IMR-90 (cell line): Measurements from ENCODE around the gene NFKBIB. TPM values are rescaled to one million over a fixed set of nuclear protein-coding genes. Genes with fewer than 3 reads are reported as not detected.
"Not testable (repeated sequence)": the region's sequence is repeated elsewhere in the genome, so short reads cannot be mapped to it uniquely, and the experiment has no call there.

Source experiments
- ATAC-seq: fragments of 200-7000 bp; cut with Tn5 transposase; 2 replicates; pipeline ENCODE4 v1.9.1; 2020; ENCODE audit warnings: low read depth, mild to moderate bottlenecking, moderate library complexity
- BruUV-seq: library from RNA; stranded (reverse); fragments of 400-500 nt; replicated peaks from 2 replicates; lab custom pipeline; 2021; lab: Mats Ljungman, UMichigan
- CTCF ChIA-PET: fragments of 300-600 bp; formaldehyde crosslinking; extraction: SDS; loops from one replicate; lab custom pipeline; 2021; ENCODE audit warnings: antibody characterized with exemption; lab: Yijun Ruan, JAX
- POLR2A ChIA-PET: fragments of 300-600 bp; sonication (Branson Sonifier 250); formaldehyde crosslinking; loops from one replicate; lab custom pipeline; 2022; ENCODE audit warnings: antibody characterized with exemption; ENCODE audit not compliant: unreplicated experiment; lab: Charles Lee
- DNase-seq: peaks from one replicate; pipeline ENCODE4 v3.0.0; 2013
- H2AFZ ChIP-seq: replicated peaks from 2 replicates; pipeline ENCODE3; 2013; ENCODE audit warnings: low read length, mild to moderate bottlenecking; ENCODE audit not compliant: poor library complexity
- H2AK5ac ChIP-seq: 2 replicates; pipeline ENCODE4 v1.6.1; 2013; ENCODE audit warnings: low read depth, low read length, inconsistent platforms
- H2AK9ac ChIP-seq: replicated peaks from 2 replicates; pipeline ENCODE3; 2013; ENCODE audit warnings: mild to moderate bottlenecking, low read depth, low read length, moderate library complexity; ENCODE audit not compliant: poor library complexity
- H2BK120ac ChIP-seq: 2 replicates; pipeline ENCODE4 v1.6.1; 2013; ENCODE audit warnings: low read depth, low read length, inconsistent platforms
- H2BK15ac ChIP-seq: 3 replicates; pipeline ENCODE4 v1.6.1; 2013; ENCODE audit warnings: low read depth, low read length, inconsistent platforms
- H2BK20ac ChIP-seq: 2 replicates; pipeline ENCODE4 v1.6.1; 2013; ENCODE audit warnings: low read depth, mild to moderate bottlenecking, inconsistent platforms, low read length, moderate library complexity
- H2BK5ac ChIP-seq: 2 replicates; pipeline ENCODE4 v1.6.1; 2013; ENCODE audit warnings: mild to moderate bottlenecking, low read depth, low read length, inconsistent platforms; ENCODE audit not compliant: poor library complexity, severe bottlenecking
- H3K14ac ChIP-seq: replicated peaks from 2 replicates; pipeline ENCODE4 v1.6.1; 2013; ENCODE audit warnings: low read depth, low read length, inconsistent platforms
- H3K18ac ChIP-seq: 2 replicates; pipeline ENCODE4 v1.6.1; 2013; ENCODE audit warnings: low read depth, low read length, control low read depth
- H3K23ac ChIP-seq: 2 replicates; pipeline ENCODE4 v1.6.1; 2013; ENCODE audit warnings: low read depth, low read length, inconsistent platforms
- H3K27ac ChIP-seq: 2 replicates; pipeline ENCODE4 v1.5.1; 2013; ENCODE audit warnings: mild to moderate bottlenecking, control low read depth, low read length; ENCODE audit not compliant: insufficient read depth
- H3K27me3 ChIP-seq: 2 replicates; pipeline ENCODE4 v1.6.1; 2013; ENCODE audit warnings: low read length; ENCODE audit not compliant: control insufficient read depth, insufficient read depth
- H3K36me3 ChIP-seq: 2 replicates; pipeline ENCODE4 v1.6.1; 2013; ENCODE audit warnings: low read length, mixed read lengths; ENCODE audit not compliant: control insufficient read depth, insufficient read depth
- H3K4ac ChIP-seq: 2 replicates; pipeline ENCODE4 v1.6.1; 2013; ENCODE audit warnings: low read depth, low read length, inconsistent platforms
- H3K4me1 ChIP-seq: 2 replicates; pipeline ENCODE4 v1.6.1; 2013; ENCODE audit warnings: low read length, mixed read lengths; ENCODE audit not compliant: control insufficient read depth, insufficient read depth
- H3K4me2 ChIP-seq: 2 replicates; pipeline ENCODE4 v1.6.1; 2013; ENCODE audit warnings: low read depth, mild to moderate bottlenecking, control low read depth, low read length, moderate library complexity
- H3K4me3 ChIP-seq: 2 replicates; pipeline ENCODE4 v1.5.1; 2013; ENCODE audit warnings: low read depth, mild to moderate bottlenecking, control low read depth, low read length, moderate library complexity; ENCODE audit not compliant: insufficient read depth
- H3K56ac ChIP-seq: 2 replicates; pipeline ENCODE4 v1.6.1; 2013; ENCODE audit warnings: low read length, inconsistent platforms; ENCODE audit not compliant: insufficient read depth; ENCODE audit errors: extremely low read depth
- H3K79me1 ChIP-seq, 2 experiments: 2 replicates each; pipeline ENCODE4 v1.6.1; 2013; ENCODE audit warnings: low read length in 2 of 2, inconsistent platforms in 1 of 2, low read depth in 1 of 2
- H3K9ac ChIP-seq: 2 replicates; pipeline ENCODE4 v1.6.1; 2013; ENCODE audit warnings: low read depth, low read length, control low read depth
- H3K9me1 ChIP-seq: 2 replicates; pipeline ENCODE4 v1.6.1; 2013; ENCODE audit warnings: low read length, inconsistent platforms; ENCODE audit not compliant: insufficient read depth
- H3K9me3 ChIP-seq: 2 replicates; pipeline ENCODE4 v1.6.1; 2013; ENCODE audit warnings: low read length; ENCODE audit not compliant: control insufficient read depth, insufficient read depth
- H4K20me1 ChIP-seq: 2 replicates; pipeline ENCODE4 v1.6.1; 2013; ENCODE audit warnings: low read length, inconsistent platforms; ENCODE audit not compliant: insufficient read depth
- H4K5ac ChIP-seq: 2 replicates; pipeline ENCODE4 v1.6.1; 2013; ENCODE audit warnings: mild to moderate bottlenecking, low read depth, low read length, control low read depth
- H4K8ac ChIP-seq, 2 experiments: 2 replicates each; pipeline ENCODE4 v1.6.1; 2013; ENCODE audit warnings: low read depth in 2 of 2, low read length in 2 of 2, control low read depth in 1 of 2, inconsistent platforms in 1 of 2
- H4K91ac ChIP-seq: 2 replicates; pipeline ENCODE4 v1.6.1; 2013; ENCODE audit warnings: low read depth, low read length, inconsistent platforms; ENCODE audit not compliant: insufficient read depth
- WGBS, 2 experiments: methylation state at CpG; one replicate each; pipeline versions ENCODE4 v1.1.5 to v1.1.7; 2013; ENCODE audit warnings: missing lambda C conversion rate in 2 of 2; ENCODE audit not compliant: insufficient read length in 1 of 2; ENCODE audit errors: extremely low coverage in 2 of 2; 5-methylcytosine and 5-hydroxymethylcytosine counted together
- dilution Hi-C: fragments of 300-500 bp; cut with HindIII; formaldehyde crosslinking; loops from one replicate; pipeline ENCODE4 v1.14.3; 2018; ENCODE audit warnings: low sequenced_read_pairs; ENCODE audit not compliant: unreplicated experiment
- in situ Hi-C: fragments of 300-500 bp; cut with MboI; formaldehyde crosslinking; loops from 3 replicates; pipeline ENCODE4 v1.14.3; 2019; ENCODE audit warnings: low sequenced_read_pairs, inconsistent platforms, mixed read lengths
- intact Hi-C: fragments of 100-400 bp; cut with micrococcal nuclease; formaldehyde crosslinking; loops from 2 replicates; pipeline ENCODE4 v1.10.0; 2022
- polyA plus RNA-seq, 3 experiments: library from polyadenylated mRNA; depleted of rRNA; stranded (reverse); fragments of >200 nt; gene quantifications; 2 replicates each; pipeline ENCODE4 v1.2.3, GENCODE V29; 2012; ENCODE audit warnings: low replicate concordance in 1 of 3
- total RNA-seq: library from RNA; depleted of rRNA; stranded (reverse); fragments of >200 nt; gene quantifications from 2 replicates; pipeline ENCODE4 v1.2.3, GENCODE V29; 2012

The NFKBIB gene
- total and polyA plus RNA-seq, 2 of the 4 experiments (the other 2 are of a cell fraction), result 7.5 to 25.5 TPM

DNA sequence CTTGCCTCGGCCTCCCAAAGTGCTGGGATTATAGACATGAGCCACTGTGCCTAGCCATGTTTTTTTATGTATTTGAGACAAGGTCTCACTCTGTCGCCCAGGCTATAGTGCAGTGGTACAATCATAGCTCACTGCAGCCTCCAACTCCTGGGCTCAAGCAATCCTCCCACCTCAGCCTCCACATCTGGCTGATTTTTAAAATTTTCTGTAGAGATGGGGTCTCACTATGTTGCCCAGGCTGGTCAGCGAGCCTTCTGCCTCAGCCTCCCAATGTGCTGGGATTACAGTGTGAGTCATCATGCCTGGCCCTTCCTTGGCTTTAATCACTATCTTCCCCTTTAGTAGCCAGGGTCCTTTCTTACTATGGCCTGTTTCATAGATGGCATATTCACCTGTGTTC, 15.1 kb upstream of the NFKBIB start:
- H3K27ac ChIP-seq, H4K8ac ChIP-seq, in situ Hi-C loops, H2AK9ac ChIP-seq, H4K20me1 ChIP-seq, H3K23ac ChIP-seq, H3K9me3 ChIP-seq, CTCF ChIA-PET, H2BK20ac ChIP-seq, DNase-seq, H4K5ac ChIP-seq, H4K91ac ChIP-seq, H3K27me3 ChIP-seq, H3K56ac ChIP-seq, H2AK5ac ChIP-seq, H3K14ac ChIP-seq, H3K9ac ChIP-seq, H3K4ac ChIP-seq, H2BK15ac ChIP-seq, H3K4me1 ChIP-seq, H3K9me1 ChIP-seq, H3K79me1 ChIP-seq, H2BK5ac ChIP-seq, dilution Hi-C loops, BruUV-seq, H3K18ac ChIP-seq, H2BK120ac ChIP-seq, H3K4me2 ChIP-seq, H2AFZ ChIP-seq, H3K4me3 ChIP-seq, ATAC-seq, intact Hi-C loops: not testable (repeated sequence)
- no CpG with 5 or more reads among the region's 3 CpGs for WGBS, 2 experiments
- POLR2A ChIA-PET, result interaction anchor here (0.6 kb wide), 1 partner anchor 41 kb away, joined by 3 read pairs; no protein-coding TSS in a partner anchor
- H3K36me3 ChIP-seq, result peaks cover 27% of the 10 kb centered on the region
